GM10266 (cell line): ENCODE results near the gene U2AF1L4.

ENCODE experiments used
- DNase-seq: peaks from one replicate; pipeline ENCODE4 v3.0.0; 2012; ENCODE audit errors: extremely low spot score
- CTCF ChIP-seq: IDR thresholded peaks from 2 replicates; pipeline ENCODE4 v1.5.1; 2012; ENCODE audit warnings: mild to moderate bottlenecking, low read depth; ENCODE audit not compliant: control insufficient read depth, insufficient read depth; ENCODE audit errors: missing control alignments

The U2AF1L4 gene, protein sequence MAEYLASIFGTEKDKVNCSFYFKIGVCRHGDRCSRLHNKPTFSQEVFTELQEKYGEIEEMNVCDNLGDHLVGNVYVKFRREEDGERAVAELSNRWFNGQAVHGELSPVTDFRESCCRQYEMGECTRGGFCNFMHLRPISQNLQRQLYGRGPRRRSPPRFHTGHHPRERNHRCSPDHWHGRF

GRCh38 chr19:35745328-35746086 lies at the start of gene U2AF1L4, which contains the start of gene PSENEN:
Gene U2AF1L4, minus strand, starts transcription at chr19:35745418. Its CDS starts 27 bp downstream, at chr19:35745391.
Gene PSENEN, plus strand, starts transcription at chr19:35745651. Its CDS starts 280 bp downstream, at chr19:35745931.
- no peak for TF ChIP-seq CTCF
- peak; percentile 91 for DNase-seq

DNA sequence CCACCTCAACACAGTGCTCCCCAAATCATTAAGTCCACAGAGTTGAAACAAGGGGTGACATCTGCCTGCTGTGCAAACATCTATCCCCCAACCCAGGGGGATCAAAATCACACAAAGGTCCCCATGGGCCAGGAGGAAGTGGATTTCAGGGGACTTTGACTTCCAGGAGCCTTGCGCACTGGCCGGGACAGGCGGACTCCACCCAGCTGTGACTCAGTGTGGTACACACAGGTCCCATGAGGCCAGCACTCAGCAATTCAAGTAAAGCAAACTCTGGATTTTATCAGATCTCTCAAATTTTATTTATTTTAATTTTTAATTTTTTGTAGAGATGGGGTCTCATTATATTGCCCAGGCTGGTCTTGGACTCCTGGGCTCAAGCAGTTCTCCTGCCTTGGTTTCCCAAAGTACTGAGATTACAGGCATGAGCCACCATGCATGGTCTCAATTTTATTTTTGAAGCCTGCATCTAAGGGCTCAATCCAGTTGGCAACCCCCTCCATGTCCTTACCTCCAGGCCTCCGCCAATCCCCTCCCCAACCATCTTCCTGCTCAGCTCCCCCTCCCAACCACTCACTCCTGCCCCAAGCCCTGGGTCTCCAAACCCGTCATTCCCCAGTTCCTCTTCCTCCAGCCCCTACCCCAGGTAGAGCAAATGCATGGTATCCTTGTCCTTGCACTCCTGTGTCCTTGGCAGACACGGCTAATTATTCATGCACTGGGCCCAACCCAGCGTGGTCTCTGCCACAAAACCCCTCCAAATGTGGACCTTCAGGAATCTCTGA lies 48.4 kb upstream of the U2AF1L4 start:
- no peak for DNase-seq
- TF ChIP-seq CTCF, result no peak

- TF ChIP-seq CTCF, result no peak
- DNase-seq, result no peak
Measured at GRCh38 chr19:35792888-35793287, 47.7 kb upstream of the U2AF1L4 start.

- TF ChIP-seq CTCF, result no peak
- no peak for DNase-seq
Measured at GRCh38 chr19:35792312-35792711, 47.1 kb upstream of the U2AF1L4 start.

DNA sequence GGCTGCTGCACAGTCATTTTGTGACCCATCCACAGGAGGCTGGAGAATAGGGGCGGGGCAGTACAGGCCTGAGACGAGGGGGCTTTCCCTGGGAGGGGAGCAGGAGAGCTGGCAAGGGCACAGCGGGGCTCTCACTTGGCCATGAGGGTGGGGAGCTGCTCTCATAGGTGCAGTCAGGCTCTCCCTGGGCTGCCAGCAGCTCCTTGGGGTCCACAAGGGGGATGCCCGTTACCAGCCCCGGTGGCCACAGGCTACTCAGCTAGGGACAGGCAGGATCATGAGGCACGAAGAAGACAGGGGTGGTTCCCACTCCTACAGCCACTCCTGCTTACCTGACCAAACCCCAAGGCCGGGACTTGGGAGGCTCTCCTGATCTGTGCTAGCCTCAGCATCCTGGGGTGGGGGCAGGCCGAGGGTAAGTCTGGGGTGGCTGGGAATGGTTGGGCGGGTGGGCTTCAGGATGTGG lies 46.6 kb upstream of the U2AF1L4 start:
- DNase-seq, result no peak
- no peak for TF ChIP-seq CTCF

GRCh38 chr19:35790981-35791813 lies 46.0 kb upstream of the U2AF1L4 start:
- DNase-seq, result no peak
- peak; percentile 41 for TF ChIP-seq CTCF
